ENCODE measurements around the gene RAD51B. TPM values are rescaled to one million over a fixed set of nuclear protein-coding genes. Genes with fewer than 3 reads are reported as not detected.

Gene RAD51B
- total and polyA plus RNA-seq, 4 experiments from 2014 or later: 22.0 to 35.7 (median 31.4) TPM

- H3K27me3 Mint-ChIP-seq: no peaks in the 10 kb centered on the region
- no peaks in the 10 kb centered on the region for H3K4me1 ChIP-seq (ENCODE audit: insufficient read depth, low read length)
- no peaks in the 10 kb centered on the region for H3K36me3 ChIP-seq (ENCODE audit: insufficient read depth, low read length)
- H3K27ac Mint-ChIP-seq: peak overlapping the region in 3 of 7 donors; percentile 26 to 50 (median 46)
- H3K9me3 Mint-ChIP-seq: no peaks in the 10 kb centered on the region
- H3K4me3 Mint-ChIP-seq: no peak overlapping the region
- no peak overlapping the region for H3K4me3 ChIP-seq (ENCODE audit: low read length in 2 of 2)
- ChIA-PET CTCF (ENCODE audit: partially characterized antibody) (no interaction called here), POLR2A (ENCODE audit: partially characterized antibody) (interaction anchor here (0.6 kb wide), 1 partner anchor 451 kb away, joined by 3 read pairs; no protein-coding TSS in a partner anchor)
- peaks cover 0 to 3% (median under 1%) of the 10 kb centered on the region in 4 donors for H3K4me1 Mint-ChIP-seq
- DNase-seq: no peak
- no peak overlapping the region for H3K27ac ChIP-seq (ENCODE audit: low read depth, low read length)
- intact Hi-C loops (cut with micrococcal nuclease): no loop called here
- H3K27me3 ChIP-seq (ENCODE audit: insufficient read depth, low read length): no peaks in the 10 kb centered on the region
- H3K9me3 ChIP-seq (ENCODE audit: control insufficient read depth in 1 of 2, low read length in 2 of 2): no peaks in the 10 kb centered on the region
- H3K36me3 Mint-ChIP-seq: no peaks in the 10 kb centered on the region
Observed at GRCh38 chr14:68238976-68239375, 419.4 kb downstream of the RAD51B start.

GRCh38 chr14:68239988-68240771, 420.6 kb downstream of the RAD51B start:
- Histone ChIP-seq H3K4me3 (ENCODE audit: low read length in 2 of 2) (no peak overlapping the region), H3K36me3 (ENCODE audit: insufficient read depth, low read length) (no peaks in the 10 kb centered on the region), H3K27ac (ENCODE audit: low read depth, low read length) (no peak overlapping the region), H3K27me3 (ENCODE audit: insufficient read depth, low read length) (no peaks in the 10 kb centered on the region), H3K4me1 (ENCODE audit: insufficient read depth, low read length) (no peaks in the 10 kb centered on the region), H3K9me3 (ENCODE audit: control insufficient read depth in 1 of 2, low read length in 2 of 2) (no peaks in the 10 kb centered on the region)
- CTCF ChIA-PET (ENCODE audit: partially characterized antibody): interaction anchor here (1.3 to 17.0 kb wide), 4 partner anchors 11 to 604 kb away, joined by 3 to 428 read pairs (median 4); no protein-coding TSS in a partner anchor
- H3K4me1 Mint-ChIP-seq: peaks cover 0 to 3% (median under 1%) of the 10 kb centered on the region in 4 donors
- H3K9me3 Mint-ChIP-seq: no peaks in the 10 kb centered on the region
- intact Hi-C loops (cut with micrococcal nuclease): loop anchor here (10.0 kb wide), 2 partner anchors 305 to 865 kb away; no protein-coding TSS in a partner anchor
- H3K27me3 Mint-ChIP-seq: no peaks in the 10 kb centered on the region
- no peak overlapping the region for H3K27ac Mint-ChIP-seq
- H3K36me3 Mint-ChIP-seq: no peaks in the 10 kb centered on the region
- POLR2A ChIA-PET (ENCODE audit: partially characterized antibody): interaction anchor here (0.6 kb wide), 1 partner anchor 574 kb away, joined by 3 read pairs; no protein-coding TSS in a partner anchor
- H3K4me3 Mint-ChIP-seq: no peak overlapping the region
- DNase-seq: no peak

GRCh38 chr14:68241862-68242487, 422.4 kb downstream of the RAD51B start:
- POLR2A ChIA-PET (ENCODE audit: partially characterized antibody): interaction anchor here (13.4 kb wide), 1 partner anchor 575 kb away, joined by 184 read pairs; no protein-coding TSS in a partner anchor

GRCh38 chr14:68243450-68244010, 424.0 kb downstream of the RAD51B start:
- Mint-ChIP-seq H3K4me3 (no peak overlapping the region), H3K27me3 (no peaks in the 10 kb centered on the region), H3K4me1 (peaks cover 5 to 13% (median 8%) of the 10 kb centered on the region in 4 donors), H3K9me3 (no peaks in the 10 kb centered on the region), H3K36me3 (no peaks in the 10 kb centered on the region), H3K27ac (no peak overlapping the region)
- Histone ChIP-seq H3K36me3 (ENCODE audit: insufficient read depth, low read length) (no peaks in the 10 kb centered on the region), H3K4me3 (ENCODE audit: low read length in 2 of 2) (no peak overlapping the region), H3K27me3 (ENCODE audit: insufficient read depth, low read length) (no peaks in the 10 kb centered on the region), H3K9me3 (ENCODE audit: control insufficient read depth in 1 of 2, low read length in 2 of 2) (no peaks in the 10 kb centered on the region), H3K4me1 (ENCODE audit: insufficient read depth, low read length) (peaks cover 6% of the 10 kb centered on the region), H3K27ac (ENCODE audit: low read depth, low read length) (no peak overlapping the region)
- ChIA-PET POLR2A (ENCODE audit: partially characterized antibody) (interaction anchor here (1.2 to 13.4 kb wide), 2 partner anchors 552 to 574 kb away, joined by 3 to 184 read pairs; no protein-coding TSS in a partner anchor), CTCF (ENCODE audit: partially characterized antibody) (interaction anchor here (0.7 to 17.0 kb wide), 6 partner anchors 299 to 601 kb away, joined by 3 to 428 read pairs (median 14); partner anchors contain the start of gene ZFP36L1)
- intact Hi-C loops (cut with micrococcal nuclease): loop anchor here (10.0 kb wide), 2 partner anchors 309 to 861 kb away; no protein-coding TSS in a partner anchor
- DNase-seq: no peak

More at GRCh38 chr14:68241862-68242487, 422.4 kb downstream of the RAD51B start:
- no peak overlapping the region for H3K4me3 Mint-ChIP-seq
- H3K27me3 ChIP-seq (ENCODE audit: insufficient read depth, low read length): no peaks in the 10 kb centered on the region
- no peak overlapping the region for H3K27ac ChIP-seq (ENCODE audit: low read depth, low read length)
- H3K36me3 ChIP-seq (ENCODE audit: insufficient read depth, low read length): no peaks in the 10 kb centered on the region
- H3K27me3 Mint-ChIP-seq: no peaks in the 10 kb centered on the region
- H3K9me3 Mint-ChIP-seq: no peaks in the 10 kb centered on the region
- H3K4me1 Mint-ChIP-seq: peaks cover 0 to 4% (median 2%) of the 10 kb centered on the region in 4 donors
- H3K4me3 ChIP-seq (ENCODE audit: low read length in 2 of 2): no peak overlapping the region
- H3K4me1 ChIP-seq (ENCODE audit: insufficient read depth, low read length): no peaks in the 10 kb centered on the region
- CTCF ChIA-PET (ENCODE audit: partially characterized antibody): interaction anchor here (1.3 to 17.0 kb wide), 6 partner anchors 14 to 602 kb away, joined by 4 to 428 read pairs (median 5); no protein-coding TSS in a partner anchor
- H3K9me3 ChIP-seq (ENCODE audit: control insufficient read depth in 1 of 2, low read length in 2 of 2): no peaks in the 10 kb centered on the region
- intact Hi-C loops (cut with micrococcal nuclease): loop anchor here (10.0 kb wide), 2 partner anchors 307 to 863 kb away; no protein-coding TSS in a partner anchor
- H3K36me3 Mint-ChIP-seq: no peaks in the 10 kb centered on the region
- DNase-seq: no peak
- no peak overlapping the region for H3K27ac Mint-ChIP-seq

GRCh38 chr14:68244262-68244980, 424.8 kb downstream of the RAD51B start:
- H3K4me3 Mint-ChIP-seq: no peak overlapping the region
- DNase-seq: no peak
- Histone ChIP-seq H3K4me3 (ENCODE audit: low read length in 2 of 2) (no peak overlapping the region), H3K4me1 (ENCODE audit: insufficient read depth, low read length) (peaks cover 11% of the 10 kb centered on the region), H3K9me3 (ENCODE audit: control insufficient read depth in 1 of 2, low read length in 2 of 2) (no peaks in the 10 kb centered on the region), H3K36me3 (ENCODE audit: insufficient read depth, low read length) (no peaks in the 10 kb centered on the region), H3K27me3 (ENCODE audit: insufficient read depth, low read length) (no peaks in the 10 kb centered on the region), H3K27ac (ENCODE audit: low read depth, low read length) (no peak overlapping the region)
- H3K27me3 Mint-ChIP-seq: no peaks in the 10 kb centered on the region
- no peak overlapping the region for H3K27ac Mint-ChIP-seq
- intact Hi-C loops (cut with micrococcal nuclease): loop anchor here (10.0 kb wide), 2 partner anchors 310 to 860 kb away; no protein-coding TSS in a partner anchor
- peaks cover 5 to 15% (median 13%) of the 10 kb centered on the region in 4 donors for H3K4me1 Mint-ChIP-seq
- POLR2A ChIA-PET (ENCODE audit: partially characterized antibody): interaction anchor here (13.4 kb wide), 1 partner anchor 573 kb away, joined by 184 read pairs; no protein-coding TSS in a partner anchor
- H3K9me3 Mint-ChIP-seq: no peaks in the 10 kb centered on the region
- CTCF ChIA-PET (ENCODE audit: partially characterized antibody): interaction anchor here (0.7 to 17.0 kb wide), 5 partner anchors 300 to 600 kb away, joined by 3 to 428 read pairs (median 22); partner anchors contain the start of gene ZFP36L1
- H3K36me3 Mint-ChIP-seq: no peaks in the 10 kb centered on the region

Data from CD4-positive, alpha-beta memory T cell (primary cell).